ENCODE measurements around the gene CTH.

The CTH gene

DNA sequence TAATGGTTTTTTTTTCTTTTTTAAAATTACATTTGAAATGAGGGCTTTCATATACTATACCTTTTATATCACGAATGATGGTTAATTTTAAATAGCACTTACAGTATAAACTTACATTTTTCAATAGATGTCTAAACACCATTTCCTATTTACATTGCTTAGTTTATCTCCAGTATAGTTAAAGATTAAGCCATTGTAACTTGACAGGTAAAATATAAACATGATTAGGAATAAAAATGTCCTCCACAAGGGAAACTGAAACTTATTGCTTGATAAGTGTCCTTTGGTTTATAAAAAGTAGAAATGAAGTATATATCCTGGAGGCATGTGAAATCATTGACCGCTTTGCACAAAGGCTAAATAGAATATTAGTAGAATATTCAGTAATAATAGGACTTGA lies 20.2 kb downstream of the CTH start:
- H3K27me3 ChIP-seq (ENCODE audit: insufficient read depth, poor library complexity, severe bottlenecking) = no peaks in the 10 kb centered on the region
- no peak for DNase-seq (ENCODE audit: low spot score)
- H3K36me3 ChIP-seq (ENCODE audit: low read depth) = peaks cover 4% of the 10 kb centered on the region; the same call in 1 of the 2 replicates

DNA sequence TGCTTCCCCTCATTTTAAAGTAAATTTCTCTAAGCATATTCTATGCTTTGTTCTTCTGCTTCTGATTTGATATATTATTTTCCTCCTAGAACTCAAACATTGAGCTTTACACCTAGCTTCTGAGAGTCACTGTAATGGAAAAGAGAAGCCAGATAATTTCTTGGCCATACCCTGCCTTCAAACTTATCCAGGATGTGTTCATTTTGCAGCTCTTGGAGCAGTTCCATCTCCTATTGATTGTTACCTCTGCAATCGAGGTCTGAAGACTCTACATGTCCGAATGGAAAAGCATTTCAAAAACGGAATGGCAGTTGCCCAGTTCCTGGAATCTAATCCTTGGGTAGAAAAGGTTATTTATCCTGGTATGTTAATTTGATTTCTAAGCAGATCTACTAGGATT lies 20.8 kb downstream of the CTH start:
- Histone ChIP-seq H3K4me3 (ENCODE audit: severe bottlenecking) (no peak overlapping the region), H3K4me1 (ENCODE audit: insufficient read depth, poor library complexity, severe bottlenecking) (peaks cover 26% of the 10 kb centered on the region), H3K27me3 (ENCODE audit: insufficient read depth, poor library complexity, severe bottlenecking) (no peaks in the 10 kb centered on the region), H3K9me3 (ENCODE audit: severe bottlenecking) (no peaks in the 10 kb centered on the region), H3K36me3 (ENCODE audit: low read depth) (peaks cover 4% of the 10 kb centered on the region; the same call in 1 of the 2 replicates), H3K27ac (ENCODE audit: poor library complexity, severe bottlenecking) (no peak overlapping the region)
- DNase-seq (ENCODE audit: low spot score) (no peak), ATAC-seq (ENCODE audit: low read depth) (no peak)
- TF ChIP-seq, protein P1, sequence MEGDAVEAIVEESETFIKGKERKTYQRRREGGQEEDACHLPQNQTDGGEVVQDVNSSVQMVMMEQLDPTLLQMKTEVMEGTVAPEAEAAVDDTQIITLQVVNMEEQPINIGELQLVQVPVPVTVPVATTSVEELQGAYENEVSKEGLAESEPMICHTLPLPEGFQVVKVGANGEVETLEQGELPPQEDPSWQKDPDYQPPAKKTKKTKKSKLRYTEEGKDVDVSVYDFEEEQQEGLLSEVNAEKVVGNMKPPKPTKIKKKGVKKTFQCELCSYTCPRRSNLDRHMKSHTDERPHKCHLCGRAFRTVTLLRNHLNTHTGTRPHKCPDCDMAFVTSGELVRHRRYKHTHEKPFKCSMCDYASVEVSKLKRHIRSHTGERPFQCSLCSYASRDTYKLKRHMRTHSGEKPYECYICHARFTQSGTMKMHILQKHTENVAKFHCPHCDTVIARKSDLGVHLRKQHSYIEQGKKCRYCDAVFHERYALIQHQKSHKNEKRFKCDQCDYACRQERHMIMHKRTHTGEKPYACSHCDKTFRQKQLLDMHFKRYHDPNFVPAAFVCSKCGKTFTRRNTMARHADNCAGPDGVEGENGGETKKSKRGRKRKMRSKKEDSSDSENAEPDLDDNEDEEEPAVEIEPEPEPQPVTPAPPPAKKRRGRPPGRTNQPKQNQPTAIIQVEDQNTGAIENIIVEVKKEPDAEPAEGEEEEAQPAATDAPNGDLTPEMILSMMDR (IDR thresholded peaks at IDR 0.05; ENCODE audit: poor library complexity, severe bottlenecking) = no peak

More for the DNA sequence above, 20.2 kb downstream of the CTH start:
- no peak for ATAC-seq (ENCODE audit: low read depth)
- TF ChIP-seq, protein P1 (IDR thresholded peaks at IDR 0.05; ENCODE audit: poor library complexity, severe bottlenecking) = no peak
- Histone ChIP-seq H3K4me3 (ENCODE audit: severe bottlenecking) (no peak overlapping the region), H3K27ac (ENCODE audit: poor library complexity, severe bottlenecking) (no peak overlapping the region), H3K9me3 (ENCODE audit: severe bottlenecking) (no peaks in the 10 kb centered on the region), H3K4me1 (ENCODE audit: insufficient read depth, poor library complexity, severe bottlenecking) (peaks cover 29% of the 10 kb centered on the region)

DNA sequence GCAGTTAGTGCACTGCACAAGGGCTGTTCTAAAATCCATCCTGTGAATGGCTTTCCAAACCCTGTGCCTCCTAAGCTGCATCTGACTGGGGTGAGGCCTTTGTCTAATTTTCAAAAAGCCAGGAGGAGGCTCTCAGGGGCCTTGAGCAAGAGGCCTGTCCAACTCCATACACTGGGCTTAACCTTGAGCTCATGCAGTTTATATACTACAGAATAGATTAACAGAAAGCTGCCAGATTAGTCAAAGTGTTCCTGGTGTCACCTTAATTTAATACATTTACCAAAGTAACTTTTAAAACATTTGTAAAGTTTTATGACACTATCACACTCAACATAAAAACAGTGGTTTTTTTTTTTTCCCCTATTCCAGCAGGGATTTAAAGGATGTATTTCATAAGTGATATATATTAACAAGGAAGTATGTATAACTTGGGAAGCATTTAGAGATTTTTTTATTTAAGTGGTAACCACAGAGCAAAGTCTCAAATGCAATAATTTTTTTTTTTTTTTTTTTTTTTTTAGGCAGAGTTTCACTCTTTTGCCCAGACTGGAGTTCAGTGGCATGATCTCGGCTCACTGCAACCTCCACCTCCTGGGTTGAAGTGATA lies 23.3 kb downstream of the CTH start:
- Histone ChIP-seq H3K4me3 (ENCODE audit: severe bottlenecking) (no peak overlapping the region), H3K36me3 (ENCODE audit: low read depth) (peaks cover 4% of the 10 kb centered on the region; the same call in 1 of the 2 replicates), H3K4me1 (ENCODE audit: insufficient read depth, poor library complexity, severe bottlenecking) (peaks cover 7% of the 10 kb centered on the region), H3K27me3 (ENCODE audit: insufficient read depth, poor library complexity, severe bottlenecking) (no peaks in the 10 kb centered on the region), H3K27ac (ENCODE audit: poor library complexity, severe bottlenecking) (no peak overlapping the region), H3K9me3 (ENCODE audit: severe bottlenecking) (peaks cover 2% of the 10 kb centered on the region)
- TF ChIP-seq, protein P1 (IDR thresholded peaks at IDR 0.05; ENCODE audit: poor library complexity, severe bottlenecking) = no peak
- ATAC-seq (ENCODE audit: low read depth) = no peak
- no peak for DNase-seq (ENCODE audit: low spot score)

DNA sequence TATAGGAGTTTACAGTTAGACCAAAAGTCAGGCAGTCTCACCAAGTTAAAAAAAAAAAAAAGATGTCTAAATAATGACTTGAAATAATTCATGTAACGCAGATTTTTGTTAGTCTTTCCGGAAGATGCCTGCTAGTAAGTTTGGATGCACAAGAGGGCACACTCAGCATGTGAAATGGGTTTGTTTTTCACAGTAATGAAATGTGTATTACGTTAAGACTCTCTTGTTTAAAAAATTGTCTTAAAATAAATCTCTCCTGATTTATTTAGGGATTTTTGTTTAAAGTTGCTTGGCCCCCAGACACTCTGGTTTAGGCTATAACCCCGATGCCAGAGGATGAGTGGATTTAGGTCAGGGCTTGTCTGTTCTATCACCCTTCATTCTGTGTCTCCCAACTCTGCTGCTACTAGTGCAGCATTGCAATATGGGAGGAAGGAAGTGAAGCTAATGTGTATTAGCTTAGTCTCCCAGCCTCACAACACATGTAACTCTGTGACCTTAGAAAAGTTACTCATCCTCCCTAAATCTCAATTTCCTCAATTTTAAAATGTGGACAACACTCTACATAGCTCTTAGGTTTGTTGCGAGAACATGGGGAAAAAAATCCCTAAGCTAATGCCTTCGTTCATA lies 25.7 kb downstream of the CTH start:
- Histone ChIP-seq H3K27ac (ENCODE audit: poor library complexity, severe bottlenecking) (no peak overlapping the region), H3K4me3 (ENCODE audit: severe bottlenecking) (no peak overlapping the region), H3K36me3 (ENCODE audit: low read depth) (peaks cover 4% of the 10 kb centered on the region; the same call in 1 of the 2 replicates), H3K9me3 (ENCODE audit: severe bottlenecking) (peaks cover 2% of the 10 kb centered on the region), H3K4me1 (ENCODE audit: insufficient read depth, poor library complexity, severe bottlenecking) (no peaks in the 10 kb centered on the region), H3K27me3 (ENCODE audit: insufficient read depth, poor library complexity, severe bottlenecking) (no peaks in the 10 kb centered on the region)
- TF ChIP-seq, protein P1 (IDR thresholded peaks at IDR 0.05; ENCODE audit: poor library complexity, severe bottlenecking) = peak; percentile 33
- no peak for ATAC-seq (ENCODE audit: low read depth)
- DNase-seq (ENCODE audit: low spot score) = no peak

DNA sequence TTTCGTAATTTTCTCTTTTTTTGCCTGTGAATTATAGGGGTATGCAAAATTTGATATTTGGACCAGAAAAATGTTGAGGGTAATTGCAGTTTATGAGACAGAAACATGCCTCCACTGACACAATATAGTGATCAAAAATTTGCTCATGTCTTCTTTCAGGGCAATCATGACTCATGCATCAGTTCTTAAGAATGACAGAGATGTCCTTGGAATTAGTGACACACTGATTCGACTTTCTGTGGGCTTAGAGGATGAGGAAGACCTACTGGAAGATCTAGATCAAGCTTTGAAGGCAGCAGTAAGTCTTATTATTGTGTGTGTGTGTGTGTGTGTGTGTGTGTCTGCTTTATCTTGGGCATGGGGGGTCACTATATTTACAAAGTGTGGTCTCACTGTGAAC lies 27.5 kb downstream of the CTH start:
- Histone ChIP-seq H3K27ac (ENCODE audit: poor library complexity, severe bottlenecking) (no peak overlapping the region), H3K9me3 (ENCODE audit: severe bottlenecking) (peaks cover 2% of the 10 kb centered on the region), H3K4me3 (ENCODE audit: severe bottlenecking) (no peak overlapping the region), H3K4me1 (ENCODE audit: insufficient read depth, poor library complexity, severe bottlenecking) (no peaks in the 10 kb centered on the region), H3K27me3 (ENCODE audit: insufficient read depth, poor library complexity, severe bottlenecking) (no peaks in the 10 kb centered on the region), H3K36me3 (ENCODE audit: low read depth) (no peaks in the 10 kb centered on the region; the same call in 1 of the 2 replicates)
- TF ChIP-seq, protein P1 (IDR thresholded peaks at IDR 0.05; ENCODE audit: poor library complexity, severe bottlenecking) = no peak
- DNase-seq (ENCODE audit: low spot score) (no peak), ATAC-seq (ENCODE audit: low read depth) (no peak)

All from RWPE2 (cell line).